H1 (cell line): ENCODE measurements around the gene ILF2. TPM values are rescaled to one million over a fixed set of nuclear protein-coding genes. Genes with fewer than 3 reads are reported as not detected.
A peak's percentile ranks its signal among the peaks of the same experiment; 100 is the strongest.

ENCODE experiments used
- CTCF ChIA-PET: fragments of 300-600 bp; sonication (Branson Sonifier 250); formaldehyde crosslinking; loops from one replicate; lab custom pipeline; 2021; ENCODE audit not compliant: partially characterized antibody; lab: Charles Lee
- POLR2A ChIA-PET: fragments of 300-600 bp; sonication (Branson Sonifier 250); formaldehyde crosslinking; loops from one replicate; lab custom pipeline; 2021; ENCODE audit warnings: inconsistent platforms; ENCODE audit not compliant: partially characterized antibody; lab: Charles Lee
- DNase-seq, 2 experiments: peaks; one replicate each; pipeline versions ENCODE4 v3.0.0 to v3.0.0-alpha.2; 2010 to 2022; ENCODE audit warnings: low spot score in 2 of 2, low read depth in 1 of 2, mixed read lengths in 1 of 2
- FAIRE-seq: peaks from 2 replicates; lab custom pipeline; 2011; peaks lifted over from hg19 to GRCh38; lab: Jason Lieb, UNC
- H2AFZ ChIP-seq: 2 replicates; pipeline ENCODE4 v1.8.1; 2012; ENCODE audit warnings: low read length, inconsistent platforms
- H2AK5ac ChIP-seq: 2 replicates; pipeline ENCODE4 v1.6.1; 2013; ENCODE audit warnings: low read depth, low read length
- H2BK120ac ChIP-seq: replicated peaks from 2 replicates; pipeline ENCODE3; 2013; ENCODE audit warnings: low read depth, low read length, inconsistent platforms
- H2BK12ac ChIP-seq: 2 replicates; pipeline ENCODE4 v1.6.1; 2013; ENCODE audit warnings: low read depth, low read length
- H2BK15ac ChIP-seq: 2 replicates; pipeline ENCODE4 v1.6.1; 2013; ENCODE audit warnings: low read length
- H2BK20ac ChIP-seq: 2 replicates; pipeline ENCODE4 v1.6.1; 2013; ENCODE audit warnings: low read length
- H2BK5ac ChIP-seq: 2 replicates; pipeline ENCODE4 v1.6.1; 2013; ENCODE audit warnings: low read depth, low read length
- H3K14ac ChIP-seq: 2 replicates; pipeline ENCODE4 v1.6.1; 2013; ENCODE audit warnings: inconsistent platforms; ENCODE audit not compliant: insufficient read length
- H3K18ac ChIP-seq: 2 replicates; pipeline ENCODE4 v1.6.1; 2013; ENCODE audit warnings: low read length; ENCODE audit errors: extremely low read depth
- H3K23ac ChIP-seq: 2 replicates; pipeline ENCODE4 v1.6.1; 2013; ENCODE audit warnings: inconsistent platforms; ENCODE audit not compliant: insufficient read length
- H3K23me2 ChIP-seq: 2 replicates; pipeline ENCODE4 v1.6.1; 2013; ENCODE audit warnings: low read depth, low read length
- H3K27ac ChIP-seq: 2 replicates; pipeline ENCODE4 v1.6.1; 2011; ENCODE audit warnings: low read depth, low read length, inconsistent platforms
- H3K27me3 ChIP-seq, 4 experiments: replicated peaks in 1 of 4; 1 replicate in 1 of 4; 2 replicates in 3 of 4; pipeline versions ENCODE4 v1.6.1 to v1.8.1; 2011 to 2013; ENCODE audit warnings: low read length in 3 of 4, mild to moderate bottlenecking in 3 of 4, inconsistent platforms in 2 of 4, mixed read lengths in 2 of 4, moderate library complexity in 1 of 4; ENCODE audit not compliant: control insufficient read depth in 3 of 4, insufficient read depth in 3 of 4; ENCODE audit errors: extremely low read depth in 1 of 4
- H3K36me3 ChIP-seq, 4 experiments: 2 replicates each; pipeline versions ENCODE4 v1.6.1 to v1.8.1; 2011 to 2013; ENCODE audit warnings: mild to moderate bottlenecking in 4 of 4, low read length in 3 of 4, moderate library complexity in 2 of 4, control low read depth in 1 of 4, inconsistent platforms in 1 of 4; ENCODE audit not compliant: insufficient read depth in 4 of 4, control insufficient read depth in 2 of 4
- H3K4ac ChIP-seq: replicated peaks from 2 replicates; pipeline ENCODE3; 2013; ENCODE audit warnings: low read length, low read depth, mixed read lengths, inconsistent platforms; ENCODE audit not compliant: insufficient read length
- H3K4me1 ChIP-seq, 4 experiments: replicated peaks in 1 of 4; 1 replicate in 1 of 4; 2 replicates in 3 of 4; pipeline versions ENCODE4 v1.6.1 to v1.8.1; 2011 to 2013; ENCODE audit warnings: low read length in 3 of 4, inconsistent platforms in 2 of 4, mixed read lengths in 1 of 4; ENCODE audit not compliant: insufficient read depth in 4 of 4, control insufficient read depth in 3 of 4
- H3K4me2 ChIP-seq, 2 experiments: 2 replicates each; pipeline versions ENCODE4 v1.6.1 to v1.8.1; 2011 to 2013; ENCODE audit warnings: low read depth in 2 of 2, low read length in 2 of 2, control low read depth in 1 of 2, inconsistent platforms in 1 of 2, mild to moderate bottlenecking in 1 of 2; ENCODE audit not compliant: insufficient read depth in 1 of 2
- H3K4me3 ChIP-seq, 4 experiments: fragments of 200-600, 300-600 bp in 1 of 4; sonication (generic), shearing (Covaris generic), sonication (Bioruptor Twin) in 1 of 4; 2 replicates each; pipeline versions ENCODE4 v1.5.1 to v1.8.1; 2011 to 2016; ENCODE audit warnings: low read length in 4 of 4, low read depth in 3 of 4, control low read depth in 2 of 4, inconsistent platforms in 2 of 4, mild to moderate bottlenecking in 2 of 4, mixed read lengths in 1 of 4, moderate library complexity in 1 of 4; ENCODE audit not compliant: insufficient read depth in 2 of 4; ENCODE audit errors: extremely low read depth in 1 of 4
- H3K56ac ChIP-seq: replicated peaks from 2 replicates; pipeline ENCODE3; 2013; ENCODE audit warnings: low read depth, mild to moderate bottlenecking, mixed read lengths, low read length, inconsistent platforms; ENCODE audit not compliant: insufficient read length
- H3K79me1 ChIP-seq: 2 replicates; pipeline ENCODE4 v1.6.1; 2013; ENCODE audit warnings: low read depth, low read length, control low read depth
- H3K79me2 ChIP-seq, 2 experiments: 2 replicates each; pipeline versions ENCODE4 v1.6.1 to v1.8.1; 2012 to 2013; ENCODE audit warnings: low read length in 2 of 2, mild to moderate bottlenecking in 2 of 2, inconsistent platforms in 1 of 2; ENCODE audit not compliant: insufficient read depth in 2 of 2, control insufficient read depth in 1 of 2
- H3K9ac ChIP-seq, 4 experiments: replicated peaks in 1 of 4; 1 replicate in 1 of 4; 2 replicates in 3 of 4; pipeline versions ENCODE4 v1.6.1 to v1.8.1; 2011 to 2013; ENCODE audit warnings: low read depth in 3 of 4, low read length in 3 of 4, control low read depth in 2 of 4, mild to moderate bottlenecking in 2 of 4, moderate library complexity in 2 of 4, inconsistent platforms in 1 of 4; ENCODE audit errors: extremely low read depth in 1 of 4
- H3K9me3 ChIP-seq, 2 experiments: 2 replicates each; pipeline versions ENCODE4 v1.6.1 to v1.8.1; 2012 to 2013; ENCODE audit warnings: mild to moderate bottlenecking in 2 of 2, moderate library complexity in 2 of 2, control low read depth in 1 of 2, inconsistent platforms in 1 of 2, low read depth in 1 of 2, low read length in 1 of 2, mixed read lengths in 1 of 2; ENCODE audit not compliant: insufficient read depth in 2 of 2
- H4K20me1 ChIP-seq, 2 experiments: replicated peaks in 1 of 2; 2 replicates each; pipeline versions ENCODE3 to v1.8.1; 2011 to 2013; ENCODE audit warnings: inconsistent platforms in 2 of 2, low read length in 2 of 2, mild to moderate bottlenecking in 1 of 2; ENCODE audit not compliant: insufficient read depth in 2 of 2, control insufficient read depth in 1 of 2
- H4K5ac ChIP-seq: 2 replicates; pipeline ENCODE4 v1.6.1; 2013; ENCODE audit warnings: low read length, low read depth, mixed read lengths, inconsistent platforms; ENCODE audit not compliant: insufficient read length
- H4K8ac ChIP-seq: 2 replicates; pipeline ENCODE4 v1.8.0; 2013; ENCODE audit warnings: mild to moderate bottlenecking, moderate library complexity, low read length, inconsistent platforms; ENCODE audit not compliant: insufficient read depth; ENCODE audit errors: extremely low read depth
- H4K91ac ChIP-seq: replicated peaks from 2 replicates; pipeline ENCODE3; 2013; ENCODE audit warnings: low read length, mixed read lengths, inconsistent platforms; ENCODE audit not compliant: insufficient read length
- BACH1 ChIP-seq: IDR thresholded peaks from 2 replicates; pipeline ENCODE4 v1.6.1; 2012; ENCODE audit warnings: low read length, improper control_type of control experiment
- EZH2 ChIP-seq: fragments of 200-600 bp; sonication (generic); IDR thresholded peaks from 2 replicates; pipeline ENCODE4 v1.7.1; 2012; ENCODE audit warnings: low read depth, mild to moderate bottlenecking, moderate library complexity, low read length, inconsistent platforms; ENCODE audit not compliant: severe bottlenecking
- POLR2A ChIP-seq, 2 experiments: IDR thresholded peaks; 1 replicate in 1 of 2; 2 replicates in 1 of 2; pipeline ENCODE4 v1.6.1; 2011; ENCODE audit warnings: low read depth in 2 of 2, low read length in 2 of 2, mild to moderate bottlenecking in 2 of 2; ENCODE audit errors: control extremely low read depth in 1 of 2
- RAD21 ChIP-seq, 2 experiments: IDR thresholded peaks in 1 of 2; conservative IDR thresholded peaks in 1 of 2; 2 replicates each; pipeline ENCODE4 v1.6.1; 2011; ENCODE audit warnings: low read depth in 2 of 2, low read length in 2 of 2, improper control_type of control experiment in 1 of 2, inconsistent platforms in 1 of 2, mild to moderate bottlenecking in 1 of 2, moderate library complexity in 1 of 2
- SAP30 ChIP-seq: fragments of 300-600 bp; sonication (generic); IDR thresholded peaks from 2 replicates; pipeline ENCODE4 v1.7.1; 2012; ENCODE audit warnings: low read length, moderate library complexity, mild to moderate bottlenecking, inconsistent platforms; ENCODE audit not compliant: insufficient read depth, insufficient replicate concordance
- SIX5 ChIP-seq: IDR thresholded peaks from 2 replicates; pipeline ENCODE4 v1.6.1; 2011; ENCODE audit warnings: mild to moderate bottlenecking, low read depth, low read length
- TAF1 ChIP-seq: IDR thresholded peaks from 2 replicates; pipeline ENCODE4 v1.6.1; 2011; ENCODE audit warnings: mild to moderate bottlenecking, low read depth, low read length
- TBP ChIP-seq: IDR thresholded peaks from 2 replicates; pipeline ENCODE4 v1.6.1; 2011; ENCODE audit warnings: low read depth, low read length, improper control_type of control experiment
- WGBS, 2 experiments: shearing (Covaris generic) in 1 of 2; methylation state at CpG; one replicate each; pipeline versions ENCODE4 v1.1.6 to v1.1.7; 2013 to 2015; ENCODE audit warnings: low lambda C conversion rate in 2 of 2, mixed read lengths in 2 of 2, inconsistent platforms in 1 of 2, low coverage in 1 of 2, missing lambda C conversion rate in 1 of 2; ENCODE audit not compliant: insufficient replicate concordance in 2 of 2, insufficient coverage in 1 of 2, insufficient read length in 1 of 2; ENCODE audit errors: extremely low coverage in 1 of 2, missing lambda C conversion rate in 1 of 2; 5-methylcytosine and 5-hydroxymethylcytosine counted together
- polyA plus RNA-seq, 7 experiments: library from polyadenylated mRNA; depleted of rRNA in 3 of 7; stranded (reverse) in 5 of 7; unstranded in 2 of 7; fragments of >200 nt in 5 of 7; fragments of 200-250 nt in 2 of 7; gene quantifications; 1 replicate in 5 of 7; 2 replicates in 1 of 7; 4 replicates in 1 of 7; pipeline versions ENCODE4 v1.2.1 to v1.2.3, GENCODE V29; 2011 to 2013; ENCODE audit warnings: missing spikeins in 2 of 7, mixed read lengths in 2 of 7
- total RNA-seq: library from RNA; stranded (reverse); fragmentation: NEBNext Ultra II Directional; extraction: Animal tissue kit (Norgen Biotek cat#: 25700); gene quantifications from 2 replicates; pipeline ENCODE4 v1.2.1, GENCODE V29; 2021

ILF2 gene
- total and polyA plus RNA-seq, 2 of the 8 experiments (the other 6 are each of a cell fraction or from before 2014, with no cell fraction given) = 389 to 474 TPM

DNA sequence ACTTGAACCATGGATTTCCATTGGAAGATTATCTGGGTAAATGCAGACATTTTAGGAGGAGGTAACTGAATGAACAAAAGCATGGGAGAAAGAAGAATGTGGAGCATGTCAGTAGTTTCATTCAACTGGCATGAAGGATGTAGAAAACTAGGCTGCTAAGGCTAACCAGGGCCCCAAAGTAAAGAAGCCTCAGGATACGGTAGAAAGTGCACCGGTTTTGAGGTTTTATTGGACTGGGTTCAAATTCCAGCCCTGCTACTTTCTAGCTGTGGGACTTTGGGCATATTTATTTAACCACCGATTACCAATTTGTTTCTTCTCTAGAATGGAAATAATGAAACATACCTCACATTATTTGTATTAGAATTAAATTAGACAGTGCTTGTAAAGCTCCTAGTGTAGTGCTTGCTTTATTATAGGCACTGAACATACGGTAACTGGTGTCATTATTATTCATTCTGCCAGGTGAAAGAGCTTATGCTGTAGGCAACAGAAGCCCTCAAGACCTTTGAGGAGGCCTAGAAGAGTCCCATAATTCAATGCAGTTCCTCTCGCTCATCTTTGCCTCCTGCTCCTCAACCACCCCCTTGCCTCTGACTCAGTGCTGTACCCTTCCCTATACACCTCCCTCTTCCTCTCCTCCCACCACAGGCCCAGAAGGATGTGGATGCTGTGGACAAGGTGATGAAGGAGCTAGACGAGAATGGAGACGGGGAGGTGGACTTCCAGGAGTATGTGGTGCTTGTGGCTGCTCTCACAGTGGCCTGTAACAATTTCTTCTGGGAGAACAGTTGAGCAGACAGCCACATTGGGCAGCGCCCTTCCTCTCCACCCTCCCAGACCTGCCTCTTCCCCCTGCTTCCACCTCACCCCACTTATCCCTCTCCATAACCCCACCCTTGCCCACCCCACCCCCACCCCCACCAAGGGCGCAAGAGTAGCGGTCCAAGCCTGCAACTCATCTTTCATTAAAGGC lies 39.5 kb downstream of the ILF2 start:
- WGBS, 2 experiments = 95% methylated on average over 8 of the region's 10 CpGs; no CpG with 5 or more reads in 1 of the 2 experiments
- H3K23ac ChIP-seq = no peak overlapping the region
- TF ChIP-seq BACH1 (no peak), EZH2 (no peak), TAF1 (no peak), TBP (no peak), SIX5 (no peak), SAP30 (no peak), RAD21 (IDR thresholded peaks at IDR 0.05 in 1 of 2, conservative IDR thresholded peaks at IDR 0.05 in 1 of 2; ENCODE audit: low read depth in 2 of 2, low read length in 2 of 2) (no peak), POLR2A (IDR thresholded peaks at IDR 0.05; ENCODE audit: control extremely low read depth in 1 of 2, low read depth in 2 of 2, low read length in 2 of 2) (no peak)

More for the DNA sequence above, 39.5 kb downstream of the ILF2 start:
- DNase-seq (no peak), FAIRE-seq (no peak)
- no peak overlapping the region for H3K18ac ChIP-seq
- no peak overlapping the region for H2AK5ac ChIP-seq
- H3K23me2 ChIP-seq = peaks cover 7% of the 10 kb centered on the region
- no peak overlapping the region for H3K9ac ChIP-seq
- H2BK15ac ChIP-seq = 0 out of 2 replicates have a peak overlapping the region, but pooled peaks have one; percentile 1
- POLR2A ChIA-PET = interaction anchor here (0.7 to 15.6 kb wide), 8 partner anchors 12 to 359 kb away, joined by 3 to 261 read pairs (median 3); partner anchors contain the start of genes RPS27, S100A14 and S100A16
- no peak overlapping the region for H3K14ac ChIP-seq
- H4K20me1 ChIP-seq = no peaks in the 10 kb centered on the region
- H3K79me2 ChIP-seq = peaks cover 0 to 20% of the 10 kb centered on the region in 2 experiments; a peak in 3 of 4 replicates
- no peak overlapping the region for H4K91ac ChIP-seq
- no peak overlapping the region for H3K4me3 ChIP-seq
- no peak overlapping the region for H2AFZ ChIP-seq
- no peaks in the 10 kb centered on the region for H3K27me3 ChIP-seq
- no peak overlapping the region for H2BK20ac ChIP-seq
- H3K9me3 ChIP-seq = no peaks in the 10 kb centered on the region
- H3K56ac ChIP-seq = no peak overlapping the region
- H3K4me1 ChIP-seq = peaks cover 0 to 15% (median 10%) of the 10 kb centered on the region in 4 experiments; a peak in 6 of 7 replicates
- H3K4me2 ChIP-seq = no peak overlapping the region
- H3K79me1 ChIP-seq = no peaks in the 10 kb centered on the region
- no peak overlapping the region for H3K4ac ChIP-seq
- peaks cover 1 to 6% (median 4%) of the 10 kb centered on the region in 4 experiments; a peak in 7 of 8 replicates for H3K36me3 ChIP-seq
- H2BK120ac ChIP-seq = no peak overlapping the region
- no peak overlapping the region for H2BK12ac ChIP-seq
- H3K27ac ChIP-seq = no peak overlapping the region
- CTCF ChIA-PET = interaction anchor here (0.6 to 10.2 kb wide), 5 partner anchors 15 to 121 kb away, joined by 3 to 115 read pairs (median 63); partner anchors contain the start of genes S100A14 and S100A6
- H4K8ac ChIP-seq = no peak overlapping the region
- H4K5ac ChIP-seq = no peak overlapping the region
- H2BK5ac ChIP-seq = no peak overlapping the region
